Suprapubic skin (tissue), 4 donors: ENCODE data around the gene TRIM29. TPM values are rescaled to one million over a fixed set of nuclear protein-coding genes. Genes with fewer than 3 reads are reported as not detected.

ENCODE experiments used
- DNase-seq, 2 donors: peaks; one replicate each; pipeline ENCODE4 v3.0.0-alpha.2; 2019; ENCODE audit warnings: low spot score in 2 of 2
- H3K27ac ChIP-seq: fragments of 200-600 bp; sonication (generic); one replicate; pipeline ENCODE4 v1.5.1; 2019
- H3K27me3 ChIP-seq: fragments of 200-600 bp; sonication (generic); one replicate; pipeline ENCODE4 v1.5.1; 2019
- H3K36me3 ChIP-seq: fragments of 200-600 bp; sonication (generic); one replicate; pipeline ENCODE4 v1.5.1; 2019
- H3K4me1 ChIP-seq: fragments of 200-600 bp; sonication (generic); one replicate; pipeline ENCODE4 v1.5.1; 2019
- H3K4me3 ChIP-seq: fragments of 200-600 bp; sonication (generic); one replicate; pipeline ENCODE4 v1.5.1; 2019; ENCODE audit warnings: mild to moderate bottlenecking
- H3K9me3 ChIP-seq: fragments of 200-600 bp; sonication (generic); one replicate; pipeline ENCODE4 v1.5.1; 2019
- CTCF ChIP-seq, 2 donors: fragments of 200-600 bp in 1 of 2; fragments of 450-650 bp in 1 of 2; sonication (generic) in 1 of 2; IDR thresholded peaks; one replicate each; pipeline ENCODE4 v1.5.1; 2016 to 2019; ENCODE audit warnings: antibody characterized with exemption in 2 of 2, mild to moderate bottlenecking in 1 of 2, moderate library complexity in 1 of 2
- EP300 ChIP-seq: sonication (generic); formaldehyde crosslinking; IDR thresholded peaks from one replicate; pipeline ENCODE4 v1.6.1; 2017; ENCODE audit warnings: antibody characterized with exemption
- POLR2A ChIP-seq, 2 donors: fragments of 450-650 bp; IDR thresholded peaks; one replicate each; pipeline ENCODE4 v1.6.1; 2017; ENCODE audit warnings: antibody characterized with exemption in 2 of 2, mild to moderate bottlenecking in 2 of 2, moderate library complexity in 2 of 2
- POLR2AphosphoS5 ChIP-seq, 3 donors: sonication (generic); formaldehyde crosslinking; IDR thresholded peaks; one replicate each; pipeline ENCODE4 v1.6.1; 2017; ENCODE audit warnings: antibody characterized with exemption in 3 of 3
- WGBS: methylation state at CpG from one replicate; pipeline ENCODE4 v1.1.5; 2018; 5-methylcytosine and 5-hydroxymethylcytosine counted together
- total RNA-seq, 4 donors: library from RNA; depleted of rRNA; stranded (reverse); fragments of >200 nt; gene quantifications; one replicate each; pipeline ENCODE4 v1.1.0, GENCODE V29; 2016

TRIM29 gene
- total RNA-seq, 4 donors from 2014 or later, result 1,248 to 1,527 (median 1,455) TPM

DNA sequence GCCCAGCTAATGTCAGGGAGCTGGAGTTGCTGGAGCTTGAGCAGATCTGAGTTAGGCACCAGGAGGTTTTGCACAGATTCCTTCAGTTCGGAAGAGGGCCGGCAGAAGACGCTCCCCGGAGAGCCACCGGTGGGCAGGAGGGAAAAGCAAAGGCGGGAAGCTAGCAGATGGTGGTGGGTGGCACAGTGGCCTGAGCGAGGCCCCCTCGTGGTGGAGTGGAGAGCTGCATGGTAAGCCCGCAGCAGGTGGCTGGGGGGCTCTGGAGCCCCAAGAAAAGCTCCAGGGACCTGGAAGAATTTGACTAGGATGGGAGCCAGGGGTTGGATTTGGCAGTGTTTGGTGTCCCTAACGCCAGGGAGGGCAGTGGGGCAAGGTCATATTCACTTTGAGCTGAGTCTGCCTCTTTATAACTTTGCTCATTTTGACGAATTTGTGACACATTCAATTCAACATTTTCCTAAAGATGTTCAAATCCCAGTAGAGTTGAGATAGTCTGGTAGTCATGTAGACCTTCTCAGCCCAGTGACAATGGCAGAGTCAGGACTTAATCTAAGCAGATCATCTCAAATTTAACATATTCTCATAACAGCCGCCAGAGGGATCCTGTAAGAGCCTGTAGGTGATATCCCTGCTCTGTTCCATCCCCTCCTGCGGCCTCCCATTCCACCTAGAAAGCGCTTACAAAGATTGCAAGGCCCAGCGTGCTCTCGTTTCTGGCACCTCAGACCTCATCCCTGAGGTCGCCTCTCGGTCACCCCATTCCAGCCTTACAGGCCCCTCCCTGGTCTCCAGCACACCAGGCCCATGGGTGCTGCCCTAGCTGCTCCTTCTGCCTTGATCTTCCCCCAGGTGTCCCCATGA lies 57.9 kb downstream of the TRIM29 start:
- no peaks in the 10 kb centered on the region for H3K9me3 ChIP-seq
- H3K36me3 ChIP-seq, result no peaks in the 10 kb centered on the region
- no peaks in the 10 kb centered on the region for H3K4me1 ChIP-seq
- TF ChIP-seq POLR2AphosphoS5 (IDR thresholded peaks at IDR 0.05), result no peak
- peak in 1 of 2 donors; percentile 43 for TF ChIP-seq CTCF (IDR thresholded peaks at IDR 0.05)
- no peak for TF ChIP-seq EP300
- no peak for TF ChIP-seq POLR2A (IDR thresholded peaks at IDR 0.05)
- H3K27me3 ChIP-seq, result peaks cover 5% of the 10 kb centered on the region
- 67% methylated on average over 18 of the region's 18 CpGs for WGBS
- no peak overlapping the region for H3K27ac ChIP-seq
- no peak for DNase-seq
- no peak overlapping the region for H3K4me3 ChIP-seq

DNA sequence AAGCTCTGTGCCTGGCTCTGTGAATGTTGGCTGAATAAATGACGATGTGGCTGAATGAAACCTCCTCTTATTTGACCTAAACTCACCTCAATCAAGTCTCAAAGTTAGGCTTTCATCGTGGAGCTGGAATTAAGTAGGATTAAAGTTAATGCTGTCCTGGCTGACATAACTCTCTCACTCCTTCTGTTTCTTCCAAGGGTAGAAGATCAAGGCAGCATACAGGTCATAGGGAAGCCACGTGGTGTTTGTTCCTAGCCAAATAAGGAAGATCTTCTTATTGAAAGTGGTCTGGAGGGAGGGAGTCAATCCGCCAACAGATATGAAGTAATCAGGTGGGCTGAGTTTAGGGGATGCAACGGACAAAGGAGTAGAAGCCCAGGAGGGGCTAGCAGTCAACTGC lies 59.5 kb downstream of the TRIM29 start:
- no peak for TF ChIP-seq EP300
- no peak for TF ChIP-seq POLR2AphosphoS5 (IDR thresholded peaks at IDR 0.05)
- TF ChIP-seq CTCF (IDR thresholded peaks at IDR 0.05), result no peak
- no peak for TF ChIP-seq POLR2A (IDR thresholded peaks at IDR 0.05)
- Histone ChIP-seq H3K4me1 (no peaks in the 10 kb centered on the region), H3K4me3 (no peak overlapping the region), H3K9me3 (no peaks in the 10 kb centered on the region), H3K27ac (no peak overlapping the region), H3K36me3 (no peaks in the 10 kb centered on the region), H3K27me3 (peaks cover 15% of the 10 kb centered on the region)
- WGBS, result 64% methylated on average over 5 of the region's 5 CpGs
- DNase-seq, result no peak

GRCh38 chr11:120074076-120074475 lies 63.8 kb downstream of the TRIM29 start:
- WGBS, result 98% methylated on average over 3 of the region's 3 CpGs
- H3K9me3 ChIP-seq, result no peaks in the 10 kb centered on the region

GRCh38 chr11:120073196-120073595 lies 64.7 kb downstream of the TRIM29 start:
- Histone ChIP-seq H3K27ac (no peak overlapping the region), H3K4me1 (no peaks in the 10 kb centered on the region), H3K27me3 (peaks cover 16% of the 10 kb centered on the region), H3K9me3 (no peaks in the 10 kb centered on the region), H3K4me3 (no peak overlapping the region), H3K36me3 (no peaks in the 10 kb centered on the region)
- TF ChIP-seq POLR2A (IDR thresholded peaks at IDR 0.05) (no peak), CTCF (IDR thresholded peaks at IDR 0.05) (no peak), EP300 (no peak), POLR2AphosphoS5 (IDR thresholded peaks at IDR 0.05) (no peak)
- DNase-seq, result peak; percentile 16 to 70
- 91% methylated on average over 16 of the region's 16 CpGs for WGBS

More at GRCh38 chr11:120074076-120074475, 63.8 kb downstream of the TRIM29 start:
- TF ChIP-seq EP300 (no peak), CTCF (IDR thresholded peaks at IDR 0.05) (no peak), POLR2AphosphoS5 (IDR thresholded peaks at IDR 0.05) (no peak), POLR2A (IDR thresholded peaks at IDR 0.05) (no peak)
- H3K4me3 ChIP-seq, result no peak overlapping the region
- peak in 1 of 2 donors; percentile 27 for DNase-seq
- H3K36me3 ChIP-seq, result no peaks in the 10 kb centered on the region
- H3K27me3 ChIP-seq, result peaks cover 16% of the 10 kb centered on the region
- H3K4me1 ChIP-seq, result no peaks in the 10 kb centered on the region
- H3K27ac ChIP-seq, result no peak overlapping the region

GRCh38 chr11:120068114-120068573 lies 69.8 kb downstream of the TRIM29 start:
- no peaks in the 10 kb centered on the region for H3K36me3 ChIP-seq
- TF ChIP-seq POLR2AphosphoS5 (IDR thresholded peaks at IDR 0.05) (no peak), EP300 (no peak), POLR2A (IDR thresholded peaks at IDR 0.05) (no peak), CTCF (IDR thresholded peaks at IDR 0.05) (no peak)
- DNase-seq, result peak; percentile 14 to 62
- peaks cover 10% of the 10 kb centered on the region for H3K27me3 ChIP-seq
- H3K4me3 ChIP-seq, result no peak overlapping the region
- H3K27ac ChIP-seq, result no peak overlapping the region
- WGBS, result 43% methylated on average over 5 of the region's 8 CpGs
- H3K9me3 ChIP-seq, result no peaks in the 10 kb centered on the region
- H3K4me1 ChIP-seq, result no peaks in the 10 kb centered on the region
